NCI-H1694 treated with DMSO at 0.1 percent for 48 hours (cell line): ENCODE measurements around the gene PKN2.
"Not testable (repeated sequence)": the region's sequence is repeated elsewhere in the genome, so short reads cannot be mapped to it uniquely, and the experiment has no call there.

Experiments used
- DNase-seq: peaks from one replicate; lab custom pipeline; 2025; lab: John Stamatoyannopoulos, UW

The PKN2 gene

GRCh38 chr1:88680471-88680870 is 3.6 kb upstream of the PKN2 start:
- no peak for DNase-seq

GRCh38 chr1:88680911-88681622 is 3.0 kb upstream of the PKN2 start:
- no peak for DNase-seq

GRCh38 chr1:88684482-88685258 is 597 bp downstream of the PKN2 start:
- peak; percentile 27 for DNase-seq

GRCh38 chr1:88685259-88685620 is 1.2 kb downstream of the PKN2 start:
- DNase-seq = no peak

GRCh38 chr1:88691540-88691939 is 7.5 kb downstream of the PKN2 start:
- no peak for DNase-seq

GRCh38 chr1:88695781-88696180 is 11.7 kb downstream of the PKN2 start:
- no peak for DNase-seq

- DNase-seq = no peak
Observed at GRCh38 chr1:88697503-88697902, 13.4 kb downstream of the PKN2 start.

GRCh38 chr1:88698140-88698539 is 14.1 kb downstream of the PKN2 start:
- no peak for DNase-seq

- DNase-seq = no peak
Observed at GRCh38 chr1:88698764-88699163, 14.7 kb downstream of the PKN2 start.

- no peak for DNase-seq
Observed at GRCh38 chr1:88700425-88701013, 16.4 kb downstream of the PKN2 start.

GRCh38 chr1:88701275-88701674 is 17.2 kb downstream of the PKN2 start:
- no peak for DNase-seq

GRCh38 chr1:88701793-88702192 is 17.7 kb downstream of the PKN2 start:
- DNase-seq = not testable (repeated sequence)

GRCh38 chr1:88708011-88708410 is 23.9 kb downstream of the PKN2 start:
- DNase-seq = no peak

GRCh38 chr1:88712907-88713306 is 28.8 kb downstream of the PKN2 start:
- not testable (repeated sequence) for DNase-seq

- not testable (repeated sequence) for DNase-seq
Observed at GRCh38 chr1:88716571-88716970, 32.5 kb downstream of the PKN2 start.

GRCh38 chr1:88722492-88722891 is 38.4 kb downstream of the PKN2 start:
- no peak for DNase-seq

- no peak for DNase-seq
Observed at GRCh38 chr1:88726697-88727096, 42.6 kb downstream of the PKN2 start.

- DNase-seq = no peak
Observed at GRCh38 chr1:88727205-88727604, 43.1 kb downstream of the PKN2 start.

- no peak for DNase-seq
Observed at GRCh38 chr1:88729297-88729696, 45.2 kb downstream of the PKN2 start.

GRCh38 chr1:88730132-88730675 is 46.1 kb downstream of the PKN2 start:
- DNase-seq = no peak

GRCh38 chr1:88730995-88731394 is 46.9 kb downstream of the PKN2 start:
- DNase-seq = no peak

GRCh38 chr1:88731475-88732269 is 47.6 kb downstream of the PKN2 start:
- peak; percentile 54 for DNase-seq
